ENCODE data around the gene LSM14A. TPM values are rescaled to one million over a fixed set of nuclear protein-coding genes. Genes with fewer than 3 reads are reported as not detected.

LSM14A gene
- total and polyA plus RNA-seq, 2 of the 8 experiments (the other 6 are each of a cell fraction or from before 2014, with no cell fraction given): 117 to 195 TPM

DNA sequence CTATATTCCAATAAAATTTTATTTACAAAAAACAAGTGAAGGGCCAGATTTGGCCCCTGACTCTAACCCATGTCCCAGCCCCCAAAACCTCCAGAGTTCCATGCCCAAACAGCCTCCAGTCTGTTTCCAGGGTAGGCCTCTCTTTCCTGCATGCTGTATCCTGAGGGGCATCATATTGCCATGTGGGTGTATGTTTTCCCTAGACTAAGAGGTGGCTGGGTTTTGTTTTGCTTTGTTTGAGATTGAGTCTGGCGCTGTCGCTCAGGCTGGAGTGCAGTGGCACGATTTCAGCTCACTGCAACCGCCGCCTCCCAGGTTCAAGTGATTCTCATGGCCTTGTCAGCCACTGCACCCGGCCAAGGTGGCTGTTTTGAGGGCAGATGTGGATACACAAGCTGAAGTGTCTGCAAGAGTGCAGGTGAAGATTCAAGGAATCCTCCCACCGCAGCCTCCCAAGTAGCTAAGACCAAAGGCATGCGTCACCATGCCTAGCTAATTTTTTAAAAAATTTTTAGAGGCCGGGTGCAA is 23.6 kb upstream of the LSM14A start (continued):
- no peak for TF ChIP-seq POLR2AphosphoS5 (IDR thresholded peaks at IDR 0.05; ENCODE audit: low read depth, low read length)
